Cardiac fibroblast (primary cell): ENCODE results near the gene CHSY1.

Experiments used
- DNase-seq, 2 donors: peaks; one replicate each; pipeline versions ENCODE4 v3.0.0 to v3.0.0-alpha.2; 2010; ENCODE audit warnings: low read depth in 2 of 2
- H3K4me3 ChIP-seq, 2 donors: replicated peaks in 1 of 2; 1 replicate in 1 of 2; 2 replicates in 1 of 2; pipeline ENCODE4 v1.5.1; 2011; ENCODE audit warnings: low read depth in 2 of 2, low read length in 2 of 2, mild to moderate bottlenecking in 2 of 2, moderate library complexity in 1 of 2
- CTCF ChIP-seq: IDR thresholded peaks from one replicate; pipeline ENCODE4 v1.5.1; 2011; ENCODE audit warnings: low read depth, mild to moderate bottlenecking, low read length, inconsistent platforms

Gene CHSY1

GRCh38 chr15:101203607-101204189 lies 48.1 kb downstream of the CHSY1 start:
- TF ChIP-seq CTCF, result no peak
- no peak for DNase-seq

GRCh38 chr15:101203029-101203573 lies 48.7 kb downstream of the CHSY1 start:
- no peak overlapping the region for H3K4me3 ChIP-seq
- no peak for DNase-seq
- no peak for TF ChIP-seq CTCF

More at GRCh38 chr15:101203607-101204189, 48.1 kb downstream of the CHSY1 start:
- H3K4me3 ChIP-seq, result no peak overlapping the region

GRCh38 chr15:101201411-101202174 lies 50.3 kb downstream of the CHSY1 start:
- DNase-seq, result peak; percentile 98
- no peak for TF ChIP-seq CTCF
- no peak overlapping the region for H3K4me3 ChIP-seq

GRCh38 chr15:101200181-101200580 lies 51.7 kb downstream of the CHSY1 start:
- no peak overlapping the region for H3K4me3 ChIP-seq

GRCh38 chr15:101198800-101199199 lies 53.0 kb downstream of the CHSY1 start:
- no peak overlapping the region for H3K4me3 ChIP-seq
- peak in 1 of 2 donors; percentile 19 for DNase-seq

More at GRCh38 chr15:101200181-101200580, 51.7 kb downstream of the CHSY1 start:
- TF ChIP-seq CTCF, result no peak
- no peak for DNase-seq

GRCh38 chr15:101198031-101198575 lies 53.7 kb downstream of the CHSY1 start:
- TF ChIP-seq CTCF, result no peak

More at GRCh38 chr15:101198800-101199199, 53.0 kb downstream of the CHSY1 start:
- TF ChIP-seq CTCF, result no peak

More at GRCh38 chr15:101198031-101198575, 53.7 kb downstream of the CHSY1 start:
- no peak overlapping the region for H3K4me3 ChIP-seq
- DNase-seq, result no peak
